ENCODE results near the gene SUPT6H.
A peak's percentile ranks its signal among the peaks of the same experiment; 100 is the strongest.
"Not testable (repeated sequence)": the region's sequence is repeated elsewhere in the genome, so short reads cannot be mapped to it uniquely, and the experiment has no call there.

The SUPT6H gene

DNA sequence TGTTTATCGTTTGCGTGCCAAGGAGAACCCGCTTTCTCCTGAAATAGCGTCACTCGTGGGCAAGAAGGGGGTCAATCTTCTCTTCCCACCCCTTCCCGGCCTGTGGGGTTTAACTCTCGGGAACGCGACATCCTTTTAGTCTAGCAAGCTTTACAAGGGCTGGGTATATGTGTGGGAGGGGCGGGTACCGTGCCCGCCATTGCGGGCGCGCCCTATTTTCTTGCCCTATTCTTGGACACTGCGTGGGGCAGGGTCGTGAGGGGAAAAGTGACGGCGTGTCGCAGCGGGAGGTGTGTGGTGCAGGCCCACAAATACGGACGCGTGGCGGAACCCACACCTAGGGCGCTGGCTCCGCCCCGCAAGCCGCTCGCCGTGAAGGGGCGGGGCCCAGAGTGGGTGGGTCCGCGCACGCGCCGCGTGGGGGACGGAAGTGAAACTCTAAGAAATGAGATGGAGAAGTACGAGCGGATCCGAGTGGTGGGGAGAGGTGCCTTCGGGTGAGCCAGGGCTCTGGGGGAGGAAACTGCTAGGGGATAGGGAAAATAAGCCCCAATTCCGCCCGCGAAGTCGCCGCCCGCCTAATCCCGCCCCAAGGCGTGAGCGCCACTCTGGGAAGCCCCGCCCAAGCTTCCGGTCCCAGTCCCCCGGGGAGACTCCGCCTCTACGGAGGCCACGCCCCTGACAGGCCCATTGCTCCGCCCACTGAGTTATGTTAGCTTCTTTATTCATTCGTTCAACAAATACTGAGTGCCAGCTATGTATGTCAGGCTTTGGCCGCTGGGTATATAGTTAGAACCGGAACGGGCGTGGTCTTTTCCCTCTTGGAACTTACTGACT lies 66.6 kb downstream of the SUPT6H start, which contains the start of gene NEK8:
TSS of gene NEK8 (plus strand) at position 425 of the 837 bp plus-strand sequence. CDS start at position 451, 26 bp downstream.
- CTCF ChIA-PET, result interaction anchor here (0.6 to 5.6 kb wide), 2 partner anchors 19 to 22 kb away, joined by 5 to 249 read pairs; partner anchors contain the start of gene TRAF4
- peak; percentile 95 for DNase-seq (ENCODE audit: low spot score)
- TF ChIP-seq CTCF (conservative IDR thresholded peaks at IDR 0.05; ENCODE audit: low read depth), result no peak
- peak within 1 kb of the TSS; percentile 99 for H3K27ac ChIP-seq
- POLR2A ChIA-PET (ENCODE audit: low non-redundant PET), result interaction anchor here (2.4 to 5.5 kb wide), 3 partner anchors 16 to 24 kb away, joined by 12 to 95 read pairs (median 22); partner anchors contain the start of gene TRAF4

DNA sequence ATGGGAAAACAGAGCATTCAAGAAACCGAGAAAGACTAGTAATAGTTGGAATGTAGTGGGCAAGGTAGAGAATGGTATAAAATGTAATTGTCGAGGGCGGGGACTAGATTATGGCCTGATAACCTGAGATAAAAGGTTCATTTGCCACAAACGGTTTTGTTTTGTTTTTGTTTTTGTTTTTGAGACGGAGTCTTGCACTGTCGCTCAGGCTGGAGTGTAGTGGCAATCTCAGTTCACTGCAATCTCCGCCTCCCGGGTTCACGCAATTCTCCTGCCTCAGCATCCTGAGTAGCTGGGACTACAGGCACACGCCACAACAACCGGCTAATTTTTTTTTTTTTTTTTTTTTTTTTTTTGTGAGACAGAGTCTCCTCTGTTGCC lies 67.9 kb downstream of the SUPT6H start:
- POLR2A ChIA-PET (ENCODE audit: low non-redundant PET), result interaction anchor here (0.7 kb wide), 1 partner anchor 202 kb away, joined by 7 read pairs; no protein-coding TSS in a partner anchor
- TF ChIP-seq CTCF (conservative IDR thresholded peaks at IDR 0.05; ENCODE audit: low read depth), result no peak

GRCh38 chr17:28733346-28733745 lies 71.3 kb downstream of the SUPT6H start:
- H3K27ac ChIP-seq, result no peak overlapping the region
- ChIA-PET POLR2A (ENCODE audit: low non-redundant PET) (no interaction called here), CTCF (no interaction called here)
- no peak for TF ChIP-seq CTCF (conservative IDR thresholded peaks at IDR 0.05; ENCODE audit: low read depth)
- no peak for DNase-seq (ENCODE audit: low spot score)

More for the DNA sequence above, 67.9 kb downstream of the SUPT6H start:
- no peak for DNase-seq (ENCODE audit: low spot score)
- peak overlapping the region; percentile 99 for H3K27ac ChIP-seq
- CTCF ChIA-PET, result interaction anchor here (0.8 kb wide), 1 partner anchor 1724 kb away, joined by 3 read pairs; no protein-coding TSS in a partner anchor

DNA sequence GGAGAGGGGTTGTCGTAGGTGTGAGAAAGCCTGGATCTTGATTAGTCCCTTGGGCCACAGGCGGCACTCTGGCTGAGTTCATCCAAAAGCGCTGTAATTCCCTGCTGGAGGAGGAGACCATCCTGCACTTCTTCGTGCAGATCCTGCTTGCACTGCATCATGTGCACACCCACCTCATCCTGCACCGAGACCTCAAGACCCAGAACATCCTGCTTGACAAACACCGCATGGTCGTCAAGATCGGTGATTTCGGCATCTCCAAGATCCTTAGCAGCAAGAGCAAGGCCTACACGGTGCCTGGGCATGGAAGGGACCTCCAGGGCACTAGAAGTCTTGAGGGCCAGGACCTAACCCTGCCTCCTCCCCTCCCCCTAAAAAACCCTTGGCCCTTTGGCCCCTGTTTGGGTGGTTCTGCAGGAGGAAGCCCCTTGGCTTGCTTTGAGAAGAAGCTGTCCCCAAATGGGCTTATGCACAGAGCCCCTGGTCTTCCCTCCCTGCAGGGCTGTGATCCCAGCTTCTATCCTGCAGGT lies 72.8 kb downstream of the SUPT6H start:
- ChIA-PET CTCF (interaction anchor here (0.6 to 1.0 kb wide), 2 partner anchors 8 to 42 kb away, joined by 4 to 5 read pairs; no protein-coding TSS in a partner anchor), POLR2A (ENCODE audit: low non-redundant PET) (interaction anchor here (1.4 kb wide), 1 partner anchor 15 kb away, joined by 3 read pairs; the partner anchor contains the start of gene RPL23A)
- H3K27ac ChIP-seq, result peak overlapping the region; percentile 27
- DNase-seq (ENCODE audit: low spot score), result no peak
- no peak for TF ChIP-seq CTCF (conservative IDR thresholded peaks at IDR 0.05; ENCODE audit: low read depth)

DNA sequence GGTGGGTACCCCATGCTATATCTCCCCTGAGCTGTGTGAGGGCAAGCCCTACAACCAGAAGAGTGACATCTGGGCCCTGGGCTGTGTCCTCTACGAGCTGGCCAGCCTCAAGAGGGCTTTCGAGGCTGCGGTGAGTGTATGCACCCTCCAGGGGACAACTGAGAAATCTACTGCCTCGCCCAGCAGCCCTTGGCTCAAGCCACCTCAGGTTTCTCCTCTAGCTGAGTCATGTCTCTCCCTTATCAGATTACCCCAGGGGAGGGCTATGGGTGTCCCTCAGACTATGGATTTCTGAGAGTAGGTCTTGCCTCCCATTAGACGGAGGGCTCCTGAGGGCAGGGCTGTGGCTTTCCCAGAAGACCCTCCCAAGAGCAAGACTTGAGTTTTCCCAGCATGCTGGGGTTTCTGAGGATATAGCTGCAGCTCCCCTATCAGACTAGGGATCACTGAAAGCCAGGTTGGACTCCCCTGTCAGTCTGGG lies 73.3 kb downstream of the SUPT6H start:
- no peak for TF ChIP-seq CTCF (conservative IDR thresholded peaks at IDR 0.05; ENCODE audit: low read depth)
- CTCF ChIA-PET, result interaction anchor here (0.9 to 1.0 kb wide), 2 partner anchors 9 to 15 kb away, joined by 4 to 5 read pairs; no protein-coding TSS in a partner anchor
- POLR2A ChIA-PET (ENCODE audit: low non-redundant PET), result interaction anchor here (1.4 kb wide), 1 partner anchor 15 kb away, joined by 3 read pairs; the partner anchor contains the start of gene RPL23A
- DNase-seq (ENCODE audit: low spot score), result no peak
- H3K27ac ChIP-seq, result peak overlapping the region; percentile 27

DNA sequence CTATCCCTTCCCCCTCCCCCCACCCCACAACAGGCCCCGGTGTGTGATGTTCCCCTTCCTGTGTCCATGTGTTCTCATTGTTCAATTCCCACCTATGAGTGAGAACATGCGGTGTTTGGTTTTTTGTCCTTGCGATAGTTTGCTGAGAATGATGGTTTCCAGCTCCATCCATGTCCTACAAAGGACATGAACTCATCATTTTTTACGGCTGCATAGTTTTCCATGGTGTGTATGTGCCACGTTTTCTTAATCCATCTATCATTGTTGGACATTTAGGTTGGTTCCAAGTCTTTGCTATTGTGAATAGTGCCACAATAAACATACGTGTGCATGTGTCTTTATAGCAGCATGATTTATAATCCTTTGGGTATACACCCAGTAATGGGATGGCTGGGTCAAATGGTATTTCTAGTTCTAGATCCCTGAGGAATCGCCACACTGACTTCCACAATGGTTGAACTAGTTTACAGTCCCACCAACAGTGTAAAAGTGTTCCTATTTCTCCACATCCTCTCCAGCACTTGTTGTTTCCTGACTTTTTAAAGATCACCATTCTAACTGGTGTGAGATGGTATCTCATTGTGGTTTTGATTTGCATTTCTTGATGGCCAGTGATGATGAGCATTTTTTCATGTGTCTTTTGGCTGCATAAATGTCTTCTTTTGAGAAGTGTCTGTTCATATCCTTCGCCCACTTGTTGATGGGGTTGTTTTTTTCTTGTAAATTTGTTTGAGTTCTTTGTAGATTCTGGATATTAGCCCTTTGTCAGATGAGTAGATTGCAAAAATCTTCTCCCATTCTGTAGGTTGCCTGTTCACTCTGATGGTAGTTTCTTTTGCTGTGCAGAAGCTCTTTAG lies 74.1 kb downstream of the SUPT6H start:
- ChIA-PET CTCF (interaction anchor here (0.5 to 1.0 kb wide), 3 partner anchors 9 to 29 kb away, joined by 3 to 5 read pairs (median 4); no protein-coding TSS in a partner anchor), POLR2A (ENCODE audit: low non-redundant PET) (interaction anchor here (1.4 kb wide), 1 partner anchor 16 kb away, joined by 3 read pairs; the partner anchor contains the start of gene RPL23A)
- H3K27ac ChIP-seq, result not testable (repeated sequence)

More for the DNA sequence above, 74.1 kb downstream of the SUPT6H start:
- not testable (repeated sequence) for DNase-seq (ENCODE audit: low spot score)
